Tibial artery (tissue), 4 donors: ENCODE measurements around the gene VSTM2A.

Experiments
- DNase-seq, 2 donors: peaks; one replicate each; pipeline ENCODE4 v3.0.0-alpha.2; 2019
- H3K27ac ChIP-seq, 2 donors: fragments of 200-600 bp; sonication (generic) in 1 of 2; 1 replicate in 1 of 2; 2 replicates in 1 of 2; pipeline ENCODE4 v1.5.1; 2018 to 2019; ENCODE audit warnings: mild to moderate bottlenecking in 1 of 2
- H3K27me3 ChIP-seq, 2 donors: fragments of 200-600 bp; sonication (generic) in 1 of 2; one replicate each; pipeline versions ENCODE4 v1.5.1 to v1.6.0; 2016 to 2019
- H3K36me3 ChIP-seq, 3 donors: fragments of 200-600 bp; sonication (generic) in 2 of 3; one replicate each; pipeline ENCODE4 v1.5.1; 2016 to 2019; ENCODE audit warnings: mild to moderate bottlenecking in 2 of 3
- H3K4me1 ChIP-seq, 4 donors: fragments of 200-600 bp; sonication (generic) in 2 of 4; 1 replicate in 3 of 4; 2 replicates in 1 of 4; pipeline ENCODE4 v1.5.1; 2016 to 2019
- H3K4me3 ChIP-seq, 2 donors: fragments of 200-600 bp; sonication (generic) in 1 of 2; 1 replicate in 1 of 2; 2 replicates in 1 of 2; pipeline ENCODE4 v1.5.1; 2018 to 2019; ENCODE audit warnings: mild to moderate bottlenecking in 2 of 2
- H3K9me3 ChIP-seq, 3 donors: fragments of 200-600 bp; sonication (generic) in 1 of 3; one replicate each; pipeline ENCODE4 v1.5.1; 2016 to 2019
- CTCF ChIP-seq, 2 experiments: fragments of 200-600 bp in 1 of 2; fragments of 450-650 bp in 1 of 2; IDR thresholded peaks; one replicate each; pipeline ENCODE4 v1.5.1; 2017 to 2019; ENCODE audit warnings: antibody characterized with exemption in 2 of 2, mild to moderate bottlenecking in 1 of 2, moderate library complexity in 1 of 2
- intact Hi-C: fragments of 100-400 bp; cut with DNase I; formaldehyde crosslinking; loops from one replicate; pipeline ENCODE4 v1.15.0; 2023; ENCODE audit warnings: low total_unique reads

VSTM2A gene

DNA sequence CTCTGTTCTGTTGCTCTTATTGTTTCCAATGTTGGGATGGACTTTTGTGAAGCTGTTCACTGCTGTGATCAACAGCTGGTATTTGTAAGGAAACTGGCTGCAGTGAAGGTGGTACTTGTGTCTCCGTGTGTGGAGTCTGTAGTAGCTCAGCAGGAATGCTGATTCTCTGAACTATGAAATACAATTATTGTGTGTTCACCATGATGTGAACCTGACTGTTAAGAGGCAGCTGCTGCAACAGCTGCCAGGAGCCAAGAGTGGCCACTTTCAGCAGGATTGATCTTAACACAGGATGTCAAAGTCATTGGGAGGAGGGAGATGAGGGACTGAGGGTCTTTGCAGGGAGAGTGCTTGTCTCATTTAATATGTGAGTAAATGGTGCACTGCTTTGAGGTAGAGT is 13.9 kb downstream of the VSTM2A start:
- Histone ChIP-seq H3K36me3 (no peaks in the 10 kb centered on the region), H3K27ac (no peak overlapping the region), H3K4me3 (no peak overlapping the region), H3K4me1 (no peaks in the 10 kb centered on the region), H3K27me3 (no peaks in the 10 kb centered on the region), H3K9me3 (no peaks in the 10 kb centered on the region)
- intact Hi-C loops: no loop called here
- no peak for TF ChIP-seq CTCF (IDR thresholded peaks at IDR 0.05)
- no peak for DNase-seq

DNA sequence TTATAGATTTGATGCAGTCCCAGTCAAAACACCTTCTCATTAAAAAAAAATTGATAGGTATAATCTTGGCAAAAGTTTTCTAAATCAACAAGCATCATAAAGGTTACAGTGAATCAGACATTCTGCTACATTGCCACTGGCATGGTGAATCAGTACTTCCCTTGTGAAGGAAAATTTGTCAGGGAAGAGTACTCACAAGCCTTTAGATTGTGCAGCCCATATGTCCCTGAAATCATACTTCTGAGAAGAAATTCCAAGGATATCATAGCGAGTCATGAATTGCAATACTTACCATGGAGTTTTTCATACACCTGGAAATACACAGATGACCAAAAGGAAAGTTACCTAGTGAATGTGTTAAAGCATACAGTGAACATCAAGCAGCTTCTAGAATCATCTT is 17.2 kb downstream of the VSTM2A start:
- H3K27me3 ChIP-seq: no peaks in the 10 kb centered on the region
- no peak overlapping the region for H3K27ac ChIP-seq
- no peak overlapping the region for H3K4me3 ChIP-seq
- H3K9me3 ChIP-seq: no peaks in the 10 kb centered on the region
- intact Hi-C loops: no loop called here
- no peaks in the 10 kb centered on the region for H3K4me1 ChIP-seq
- TF ChIP-seq CTCF (IDR thresholded peaks at IDR 0.05): no peak
- no peak for DNase-seq
- no peaks in the 10 kb centered on the region for H3K36me3 ChIP-seq

GRCh38 chr7:54560198-54560597 is 18.0 kb downstream of the VSTM2A start:
- no peaks in the 10 kb centered on the region for H3K36me3 ChIP-seq
- no peaks in the 10 kb centered on the region for H3K4me1 ChIP-seq
- H3K27me3 ChIP-seq: no peaks in the 10 kb centered on the region
- H3K27ac ChIP-seq: no peak overlapping the region
- TF ChIP-seq CTCF (IDR thresholded peaks at IDR 0.05): no peak
- no peak for DNase-seq
- no peak overlapping the region for H3K4me3 ChIP-seq
- no peaks in the 10 kb centered on the region for H3K9me3 ChIP-seq
- intact Hi-C loops: no loop called here

DNA sequence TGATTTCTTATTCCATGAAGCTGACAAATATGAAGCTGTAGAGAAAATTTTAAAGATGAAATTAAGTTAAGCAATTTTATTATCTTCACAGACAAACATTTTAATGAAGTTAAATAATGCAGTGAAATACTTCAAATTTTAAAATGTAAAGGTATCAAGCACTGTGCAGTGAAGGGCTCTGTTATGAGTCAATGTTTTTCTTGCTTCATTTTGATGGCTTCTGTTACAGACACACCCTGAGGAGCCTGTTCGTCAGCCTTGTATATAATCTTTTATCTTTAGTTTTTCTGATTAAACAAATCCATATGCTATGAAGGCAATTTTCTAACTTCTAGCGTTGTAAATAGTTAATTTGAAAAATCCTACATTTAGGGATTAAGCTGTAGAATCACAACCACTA is 18.5 kb downstream of the VSTM2A start:
- intact Hi-C loops: no loop called here
- Histone ChIP-seq H3K36me3 (no peaks in the 10 kb centered on the region), H3K27ac (no peak overlapping the region), H3K4me1 (no peaks in the 10 kb centered on the region), H3K4me3 (no peak overlapping the region), H3K9me3 (no peaks in the 10 kb centered on the region), H3K27me3 (no peaks in the 10 kb centered on the region)
- no peak for DNase-seq
- TF ChIP-seq CTCF (IDR thresholded peaks at IDR 0.05): no peak

DNA sequence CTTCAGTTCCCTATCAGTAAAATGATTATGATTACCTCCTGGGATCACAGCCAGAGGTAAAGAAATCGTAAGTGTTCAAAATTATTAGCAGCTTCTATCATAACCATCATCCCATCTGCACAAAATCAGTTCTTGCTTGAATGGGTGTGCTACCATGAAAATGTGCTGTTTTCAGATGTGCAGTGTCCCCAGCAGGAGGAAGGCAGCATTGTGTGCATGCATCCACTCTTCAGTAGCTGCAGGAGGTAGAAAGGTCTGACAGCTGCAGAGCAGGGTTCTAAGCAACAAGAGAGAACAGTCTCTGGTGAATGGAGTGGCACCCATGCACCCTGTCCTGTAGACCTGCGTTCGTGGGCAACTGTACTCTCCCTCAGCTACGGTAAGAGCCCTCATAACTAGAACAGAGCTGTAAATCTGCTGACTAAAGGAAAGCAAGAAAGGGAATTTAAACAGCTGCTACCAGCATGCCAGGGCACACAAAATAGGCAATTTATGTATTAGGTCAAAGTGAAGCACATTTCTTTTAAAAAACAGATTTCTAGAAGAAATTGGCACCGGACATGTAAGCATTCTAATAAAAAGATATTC is 21.2 kb downstream of the VSTM2A start:
- Histone ChIP-seq H3K36me3 (no peaks in the 10 kb centered on the region), H3K27ac (no peak overlapping the region), H3K4me3 (no peak overlapping the region), H3K4me1 (no peaks in the 10 kb centered on the region), H3K27me3 (no peaks in the 10 kb centered on the region), H3K9me3 (no peaks in the 10 kb centered on the region)
- TF ChIP-seq CTCF (IDR thresholded peaks at IDR 0.05): no peak
- DNase-seq: no peak
- intact Hi-C loops: no loop called here

GRCh38 chr7:54565432-54565831 is 23.3 kb downstream of the VSTM2A start:
- DNase-seq: no peak
- intact Hi-C loops: no loop called here
- no peak for TF ChIP-seq CTCF (IDR thresholded peaks at IDR 0.05)

More at GRCh38 chr7:54565432-54565831, 23.3 kb downstream of the VSTM2A start:
- no peaks in the 10 kb centered on the region for H3K36me3 ChIP-seq
- H3K4me1 ChIP-seq: no peaks in the 10 kb centered on the region
- no peaks in the 10 kb centered on the region for H3K27me3 ChIP-seq
- no peak overlapping the region for H3K4me3 ChIP-seq
- no peaks in the 10 kb centered on the region for H3K9me3 ChIP-seq
- H3K27ac ChIP-seq: no peak overlapping the region
